ENCODE results near the gene TLE4. TPM values are rescaled to one million over a fixed set of nuclear protein-coding genes. Genes with fewer than 3 reads are reported as not detected.
"Not testable (repeated sequence)": the region's sequence is repeated elsewhere in the genome, so short reads cannot be mapped to it uniquely, and the experiment has no call there.

Gene TLE4
- polyA plus RNA-seq, 3 donors, result 21.0 to 107 (median 21.7) TPM

DNA sequence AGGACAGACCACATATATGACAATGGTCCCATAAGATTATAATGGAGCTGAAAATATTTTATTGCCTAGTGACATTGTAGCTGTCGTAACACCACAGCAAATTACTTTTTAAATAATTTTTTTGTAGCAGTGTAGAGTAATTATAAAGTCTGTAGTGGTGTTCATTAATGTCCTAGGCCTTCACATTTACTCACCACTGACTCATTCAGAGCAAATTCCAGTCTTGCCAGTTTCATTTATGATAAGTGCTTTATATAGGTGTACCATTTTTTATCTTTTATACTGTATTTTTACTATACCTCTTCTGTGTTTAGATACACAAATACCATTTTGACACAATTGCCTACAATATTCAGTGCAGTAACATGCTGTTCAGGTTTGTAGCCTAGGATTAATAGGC, 67.6 kb downstream of the TLE4 start:
- intact Hi-C loops (cut with micrococcal nuclease), result no loop called here
- Histone ChIP-seq H3K4me2 (replicated peaks; ENCODE audit: extremely low read depth, low read length, poor library complexity, severe bottlenecking) (no peak overlapping the region), H2AFZ (ENCODE audit: insufficient read depth, low read depth, low read length, poor library complexity, severe bottlenecking) (no peak overlapping the region), H3K9me3 (replicated peaks in 1 of 2; ENCODE audit: control insufficient read depth in 1 of 2, insufficient read depth in 1 of 2, low read length in 2 of 2) (peaks cover 6 to 11% of the 10 kb centered on the region in 2 donors), H3K27ac (ENCODE audit: low read depth in 1 of 2, low read length in 2 of 2) (no peak overlapping the region), H3K27me3 (ENCODE audit: control insufficient read depth in 2 of 2, insufficient read depth in 2 of 2, low read length in 2 of 2) (no peaks in the 10 kb centered on the region), H3K4me3 (replicated peaks in 1 of 3; ENCODE audit: low read depth in 2 of 3, low read length in 3 of 3) (no peak overlapping the region), H3K36me3 (replicated peaks in 1 of 2; ENCODE audit: control insufficient read depth in 1 of 2, insufficient read depth in 2 of 2, low read length in 2 of 2) (peaks cover 13 to 52% of the 10 kb centered on the region in 2 donors), H3K4me1 (ENCODE audit: control insufficient read depth in 1 of 2, insufficient read depth in 2 of 2, low read length in 2 of 2) (no peaks in the 10 kb centered on the region), H3K79me2 (ENCODE audit: insufficient read depth, low read length) (peaks cover 85% of the 10 kb centered on the region), H3K9ac (ENCODE audit: insufficient read depth, low read length, poor library complexity, severe bottlenecking) (no peak overlapping the region), H4K20me1 (ENCODE audit: insufficient read depth, low read length) (peaks cover 86% of the 10 kb centered on the region)
- peaks cover 8 to 15% (median 11%) of the 10 kb centered on the region in 7 donors for H3K9me3 Mint-ChIP-seq
- TF ChIP-seq, protein P1, sequence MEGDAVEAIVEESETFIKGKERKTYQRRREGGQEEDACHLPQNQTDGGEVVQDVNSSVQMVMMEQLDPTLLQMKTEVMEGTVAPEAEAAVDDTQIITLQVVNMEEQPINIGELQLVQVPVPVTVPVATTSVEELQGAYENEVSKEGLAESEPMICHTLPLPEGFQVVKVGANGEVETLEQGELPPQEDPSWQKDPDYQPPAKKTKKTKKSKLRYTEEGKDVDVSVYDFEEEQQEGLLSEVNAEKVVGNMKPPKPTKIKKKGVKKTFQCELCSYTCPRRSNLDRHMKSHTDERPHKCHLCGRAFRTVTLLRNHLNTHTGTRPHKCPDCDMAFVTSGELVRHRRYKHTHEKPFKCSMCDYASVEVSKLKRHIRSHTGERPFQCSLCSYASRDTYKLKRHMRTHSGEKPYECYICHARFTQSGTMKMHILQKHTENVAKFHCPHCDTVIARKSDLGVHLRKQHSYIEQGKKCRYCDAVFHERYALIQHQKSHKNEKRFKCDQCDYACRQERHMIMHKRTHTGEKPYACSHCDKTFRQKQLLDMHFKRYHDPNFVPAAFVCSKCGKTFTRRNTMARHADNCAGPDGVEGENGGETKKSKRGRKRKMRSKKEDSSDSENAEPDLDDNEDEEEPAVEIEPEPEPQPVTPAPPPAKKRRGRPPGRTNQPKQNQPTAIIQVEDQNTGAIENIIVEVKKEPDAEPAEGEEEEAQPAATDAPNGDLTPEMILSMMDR (IDR thresholded peaks at IDR 0.05), result no peak
- H3K4me3 Mint-ChIP-seq, result no peak overlapping the region
- no CpG with 5 or more reads among the region's 1 CpG for WGBS (ENCODE audit: insufficient coverage)
- no peak overlapping the region for H3K27ac Mint-ChIP-seq
- peaks cover 0 to 1% (median 0%) of the 10 kb centered on the region in 3 donors for H3K27me3 Mint-ChIP-seq (ENCODE audit: low read depth in 3 of 3)
- peaks cover 55 to 64% of the 10 kb centered on the region in 2 donors for H3K36me3 Mint-ChIP-seq
- H3K4me1 Mint-ChIP-seq, result peaks cover 25% of the 10 kb centered on the region
- no peak for DNase-seq

DNA sequence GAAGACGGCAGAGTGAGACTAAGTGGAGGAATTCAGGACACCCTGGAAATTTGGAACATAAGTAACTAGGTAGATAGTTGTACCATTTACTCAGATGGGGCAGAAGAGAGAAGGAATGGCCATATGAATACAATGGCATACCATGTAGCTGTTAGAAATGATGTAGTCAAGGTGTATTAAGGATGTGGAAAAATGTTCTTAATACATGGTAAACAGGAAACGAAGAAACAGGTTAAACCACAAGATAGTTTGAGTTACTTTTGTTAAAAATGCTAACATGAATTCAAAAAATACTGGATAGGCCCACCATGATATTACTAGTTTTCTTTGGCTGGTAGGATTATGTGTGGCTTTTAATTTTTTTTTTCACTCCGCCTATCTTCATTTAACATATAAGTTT, 68.3 kb downstream of the TLE4 start:
- Mint-ChIP-seq H3K36me3 (peaks cover 62 to 71% of the 10 kb centered on the region in 2 donors), H3K4me1 (peaks cover 29% of the 10 kb centered on the region), H3K9me3 (peaks cover 8 to 19% (median 13%) of the 10 kb centered on the region in 7 donors)
- H2AFZ ChIP-seq (ENCODE audit: insufficient read depth, low read depth, low read length, poor library complexity, severe bottlenecking); H3K4me3 Mint-ChIP-seq; H3K27ac ChIP-seq (ENCODE audit: low read depth in 1 of 2, low read length in 2 of 2); intact Hi-C loops (cut with micrococcal nuclease); H3K27ac Mint-ChIP-seq; H3K4me2 ChIP-seq (replicated peaks; ENCODE audit: extremely low read depth, low read length, poor library complexity, severe bottlenecking); H3K27me3 Mint-ChIP-seq (ENCODE audit: low read depth in 3 of 3); H3K9ac ChIP-seq (ENCODE audit: insufficient read depth, low read length, poor library complexity, severe bottlenecking); H3K4me1 ChIP-seq (ENCODE audit: control insufficient read depth in 1 of 2, insufficient read depth in 2 of 2, low read length in 2 of 2); H3K4me3 ChIP-seq (replicated peaks in 1 of 3; ENCODE audit: low read depth in 2 of 3, low read length in 3 of 3); H3K27me3 ChIP-seq (ENCODE audit: control insufficient read depth in 2 of 2, insufficient read depth in 2 of 2, low read length in 2 of 2); DNase-seq: not testable (repeated sequence)
- H4K20me1 ChIP-seq (ENCODE audit: insufficient read depth, low read length), result peaks cover 87% of the 10 kb centered on the region
- H3K36me3 ChIP-seq (replicated peaks in 1 of 2; ENCODE audit: control insufficient read depth in 1 of 2, insufficient read depth in 2 of 2, low read length in 2 of 2), result peaks cover 15 to 57% of the 10 kb centered on the region in 2 donors
- no CpG with 5 or more reads among the region's 3 CpGs for WGBS (ENCODE audit: insufficient coverage)
- H3K79me2 ChIP-seq (ENCODE audit: insufficient read depth, low read length), result peaks cover 84% of the 10 kb centered on the region
- peaks cover 9 to 11% of the 10 kb centered on the region in 2 donors for H3K9me3 ChIP-seq (replicated peaks in 1 of 2; ENCODE audit: control insufficient read depth in 1 of 2, insufficient read depth in 1 of 2, low read length in 2 of 2)

Data from CD14-positive monocyte (primary cell).